ENCODE measurements around the gene MGAT2.

- TF ChIP-seq CTCF (IDR thresholded peaks at IDR 0.05 in 8 of 11, conservative IDR thresholded peaks at IDR 0.05 in 3 of 11) = no peak
- TF ChIP-seq POLR2A (IDR thresholded peaks at IDR 0.05) = no peak
- no peak for TF ChIP-seq POLR2AphosphoS5 (IDR thresholded peaks at IDR 0.05)
Observed at GRCh38 chr14:49670475-49670874, 49.9 kb downstream of the MGAT2 start.

All from spleen (tissue), 7 donors.